DOHH2 (cell line): Measurements from ENCODE around the gene HMG20B.

Experiments
- H3F3A ChIP-seq: fragments of 200-600 bp; sonication (generic), shearing (Covaris generic); 2 replicates; pipeline ENCODE4 v1.6.0; 2016; ENCODE audit warnings: antibody characterized with exemption, mild to moderate bottlenecking; ENCODE audit not compliant: control insufficient read depth, insufficient read depth
- H3K27ac ChIP-seq: fragments of 200-600 bp; sonication (generic); 2 replicates; pipeline ENCODE4 v1.5.1; 2014; ENCODE audit warnings: low read depth, mild to moderate bottlenecking, low read length, moderate library complexity
- H3K27me3 ChIP-seq: fragments of 200-600 bp; sonication (generic); 2 replicates; pipeline ENCODE4 v1.6.1; 2014; ENCODE audit warnings: mild to moderate bottlenecking, low read length, mixed read lengths; ENCODE audit not compliant: control insufficient read depth
- H3K36me3 ChIP-seq: fragments of 200-600 bp; sonication (generic); 2 replicates; pipeline ENCODE4 v1.6.1; 2014; ENCODE audit warnings: mild to moderate bottlenecking, low read length, moderate library complexity, mixed read lengths; ENCODE audit not compliant: control insufficient read depth
- H3K4me1 ChIP-seq: fragments of 200-600 bp; sonication (generic); 2 replicates; pipeline ENCODE4 v1.6.1; 2014; ENCODE audit warnings: mild to moderate bottlenecking, low read length, mixed read lengths; ENCODE audit not compliant: control insufficient read depth
- H3K4me2 ChIP-seq: fragments of 200-600 bp; sonication (generic); 2 replicates; pipeline ENCODE4 v1.6.0; 2014; ENCODE audit warnings: mild to moderate bottlenecking, low read length, moderate library complexity
- H3K4me3 ChIP-seq: fragments of 200-600 bp; sonication (generic); 2 replicates; pipeline ENCODE4 v1.5.1; 2014; ENCODE audit warnings: mild to moderate bottlenecking, low read length, mixed read lengths
- H3K79me2 ChIP-seq: fragments of 200-600 bp; sonication (generic); 2 replicates; pipeline ENCODE4 v1.6.1; 2014; ENCODE audit warnings: mild to moderate bottlenecking, low read length, mixed read lengths; ENCODE audit not compliant: control insufficient read depth
- H3K9me2 ChIP-seq: fragments of 200-600 bp; sonication (generic); replicated peaks from 2 replicates; pipeline ENCODE4 v1.6.1; 2014; ENCODE audit warnings: mild to moderate bottlenecking, low read length, mixed read lengths; ENCODE audit not compliant: control insufficient read depth
- H3K9me3 ChIP-seq: fragments of 200-600 bp; sonication (generic); 2 replicates; pipeline ENCODE4 v1.6.1; 2014; ENCODE audit warnings: antibody characterized with exemption, low read length, mixed read lengths; ENCODE audit not compliant: control insufficient read depth, insufficient read depth
- H4K20me1 ChIP-seq: fragments of 200-600 bp; sonication (generic); 2 replicates; pipeline ENCODE4 v1.6.0; 2014; ENCODE audit warnings: low read depth, mild to moderate bottlenecking, antibody characterized with exemption, low read length, moderate library complexity; ENCODE audit not compliant: control insufficient read depth, insufficient read depth
- EZH2phosphoT487 ChIP-seq: fragments of 200-600 bp; sonication (generic); IDR thresholded peaks from 2 replicates; pipeline ENCODE4 v1.6.1; 2017; ENCODE audit warnings: borderline replicate concordance, mild to moderate bottlenecking, antibody characterized with exemption, low read length, moderate library complexity, mixed read lengths
- TF ChIP-seq, protein P1 (sequence below): fragments of 200-600 bp; sonication (generic); IDR thresholded peaks from one replicate; pipeline ENCODE4 v1.5.1; 2014; ENCODE audit warnings: antibody characterized with exemption, mild to moderate bottlenecking, low read depth, low read length; ENCODE audit not compliant: poor library complexity, severe bottlenecking

HMG20B gene

DNA sequence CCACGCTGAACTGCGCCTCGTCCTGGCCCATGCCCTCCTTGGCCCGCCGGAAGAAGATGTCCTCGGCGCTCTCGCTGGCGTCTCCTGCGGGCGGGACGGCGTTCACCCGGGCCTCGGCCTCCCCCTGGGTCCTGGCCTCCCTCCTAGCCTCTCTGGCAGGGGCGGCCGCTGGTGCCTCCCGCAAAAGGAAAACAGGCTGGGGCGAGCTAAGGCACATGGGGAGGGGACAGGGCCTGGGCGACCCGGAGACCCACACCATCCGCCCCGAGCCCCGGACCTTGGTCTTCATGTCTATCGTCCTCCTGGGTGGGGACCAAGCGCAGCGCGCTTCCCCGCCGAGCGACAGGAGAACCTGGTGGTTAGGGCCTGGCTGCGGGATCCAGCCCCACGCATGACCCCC lies 39.6 kb downstream of the HMG20B start:
- no peak overlapping the region for H3K27ac ChIP-seq
- H3K9me2 ChIP-seq, result no peaks in the 10 kb centered on the region
- H3K9me3 ChIP-seq, result no peaks in the 10 kb centered on the region
- TF ChIP-seq, protein P1, sequence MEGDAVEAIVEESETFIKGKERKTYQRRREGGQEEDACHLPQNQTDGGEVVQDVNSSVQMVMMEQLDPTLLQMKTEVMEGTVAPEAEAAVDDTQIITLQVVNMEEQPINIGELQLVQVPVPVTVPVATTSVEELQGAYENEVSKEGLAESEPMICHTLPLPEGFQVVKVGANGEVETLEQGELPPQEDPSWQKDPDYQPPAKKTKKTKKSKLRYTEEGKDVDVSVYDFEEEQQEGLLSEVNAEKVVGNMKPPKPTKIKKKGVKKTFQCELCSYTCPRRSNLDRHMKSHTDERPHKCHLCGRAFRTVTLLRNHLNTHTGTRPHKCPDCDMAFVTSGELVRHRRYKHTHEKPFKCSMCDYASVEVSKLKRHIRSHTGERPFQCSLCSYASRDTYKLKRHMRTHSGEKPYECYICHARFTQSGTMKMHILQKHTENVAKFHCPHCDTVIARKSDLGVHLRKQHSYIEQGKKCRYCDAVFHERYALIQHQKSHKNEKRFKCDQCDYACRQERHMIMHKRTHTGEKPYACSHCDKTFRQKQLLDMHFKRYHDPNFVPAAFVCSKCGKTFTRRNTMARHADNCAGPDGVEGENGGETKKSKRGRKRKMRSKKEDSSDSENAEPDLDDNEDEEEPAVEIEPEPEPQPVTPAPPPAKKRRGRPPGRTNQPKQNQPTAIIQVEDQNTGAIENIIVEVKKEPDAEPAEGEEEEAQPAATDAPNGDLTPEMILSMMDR, result no peak
- no peak overlapping the region for H3K4me2 ChIP-seq
- peaks cover 17% of the 10 kb centered on the region for H3K36me3 ChIP-seq
- H3F3A ChIP-seq, result no peaks in the 10 kb centered on the region
- no peak overlapping the region for H3K4me3 ChIP-seq
- H4K20me1 ChIP-seq, result no peaks in the 10 kb centered on the region
- no peaks in the 10 kb centered on the region; the same call in 1 of the 2 replicates for H3K27me3 ChIP-seq
- no peaks in the 10 kb centered on the region for H3K79me2 ChIP-seq
- H3K4me1 ChIP-seq, result peaks cover 17% of the 10 kb centered on the region

DNA sequence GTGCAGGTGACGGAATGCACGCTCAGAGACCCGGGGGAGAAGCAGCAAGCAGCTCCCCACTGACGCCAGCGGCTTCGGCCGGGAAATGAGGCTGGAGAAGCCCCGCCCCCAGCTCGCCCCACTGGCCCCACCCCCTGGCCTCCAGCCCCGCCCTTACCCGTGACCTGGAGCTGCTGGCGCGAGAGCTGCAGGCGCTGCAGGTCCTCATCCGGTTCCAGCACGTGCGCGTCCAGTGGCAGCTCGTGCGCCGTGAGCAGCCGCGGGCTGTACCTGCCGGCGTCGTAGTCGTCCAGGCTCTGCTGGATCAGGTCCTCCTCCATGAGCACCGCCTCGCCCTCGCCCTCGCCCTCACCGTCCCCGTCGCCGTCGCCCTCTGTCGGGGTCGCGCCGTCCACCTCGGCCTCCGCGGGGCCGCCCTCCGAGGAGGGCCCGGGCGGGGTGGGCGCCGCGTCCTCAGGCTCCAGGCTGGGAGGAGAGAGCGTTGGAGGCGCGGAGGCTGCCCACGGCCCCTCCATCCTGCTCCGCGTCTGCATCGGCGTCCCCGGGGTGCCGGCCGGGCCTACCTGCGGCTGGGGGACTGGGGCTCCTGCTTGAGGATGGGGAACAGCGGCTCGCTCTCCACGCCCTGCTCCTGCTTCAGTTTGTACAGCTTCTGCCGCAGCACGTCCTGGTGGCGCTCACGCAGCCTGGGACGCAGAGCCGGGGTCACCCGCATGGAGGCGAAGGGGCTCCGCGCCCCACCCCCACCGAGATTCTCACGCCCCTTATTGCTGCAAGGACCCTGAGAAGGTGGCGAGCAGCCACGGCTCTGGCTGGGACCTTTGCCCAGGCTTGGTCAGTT lies 40.4 kb downstream of the HMG20B start:
- Histone ChIP-seq H3K36me3 (peaks cover 18% of the 10 kb centered on the region), H4K20me1 (no peaks in the 10 kb centered on the region)

DNA sequence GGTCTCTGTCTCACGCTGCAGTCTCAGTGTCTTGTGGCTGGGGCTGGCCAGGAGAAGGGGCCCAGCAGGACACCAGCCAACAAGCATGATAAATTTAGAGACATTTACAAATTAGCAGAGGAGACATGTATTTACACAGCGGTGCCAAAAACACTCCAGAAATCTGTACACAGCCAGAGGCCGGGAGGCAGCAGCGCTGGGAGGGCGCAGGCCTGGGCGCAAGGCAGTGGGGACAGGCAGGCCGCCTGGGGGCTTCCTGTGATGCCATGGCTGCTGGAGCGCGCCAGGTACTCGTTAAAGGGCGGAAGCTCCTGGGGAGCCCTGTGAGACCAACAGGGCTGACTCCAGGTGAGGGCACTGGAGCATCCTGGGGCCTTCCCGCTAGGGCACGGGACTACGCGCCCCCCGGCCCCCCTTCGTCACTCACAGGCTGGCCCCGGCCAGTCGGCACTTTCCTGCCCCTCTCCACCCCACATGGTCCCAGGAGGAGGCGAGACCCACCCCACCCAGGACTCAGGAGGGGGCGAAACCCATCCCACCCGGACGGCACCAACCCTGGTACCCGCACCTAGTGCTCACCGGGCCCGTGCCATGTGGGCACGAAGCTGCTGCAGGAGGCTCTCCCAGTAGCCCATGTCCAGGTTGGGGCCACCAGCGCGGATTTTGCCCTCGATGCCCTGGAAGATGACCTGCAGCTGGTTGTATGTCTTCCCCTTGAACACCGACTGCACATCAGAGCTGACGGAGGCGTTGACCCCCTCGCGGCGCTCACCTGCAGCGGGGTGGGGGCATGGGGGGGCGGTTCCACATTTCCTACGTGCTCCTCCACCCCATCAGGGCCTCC lies 41.3 kb downstream of the HMG20B start:
- H3K4me1 ChIP-seq, result peaks cover 18% of the 10 kb centered on the region
- peaks cover 27% of the 10 kb centered on the region for H3K36me3 ChIP-seq
- TF ChIP-seq, protein P1, result no peak
- no peak for TF ChIP-seq EZH2phosphoT487
- no peak overlapping the region for H3K4me2 ChIP-seq
- no peaks in the 10 kb centered on the region for H4K20me1 ChIP-seq
- H3K9me3 ChIP-seq, result no peaks in the 10 kb centered on the region
- H3F3A ChIP-seq, result no peaks in the 10 kb centered on the region
- H3K27ac ChIP-seq, result no peak overlapping the region
- no peaks in the 10 kb centered on the region for H3K79me2 ChIP-seq
- H3K9me2 ChIP-seq, result no peaks in the 10 kb centered on the region
- no peak overlapping the region for H3K4me3 ChIP-seq
- H3K27me3 ChIP-seq, result no peaks in the 10 kb centered on the region

More for the DNA sequence above, 40.4 kb downstream of the HMG20B start:
- no peaks in the 10 kb centered on the region for H3K9me3 ChIP-seq
- H3K9me2 ChIP-seq, result no peaks in the 10 kb centered on the region
- H3F3A ChIP-seq, result no peaks in the 10 kb centered on the region
- no peak overlapping the region for H3K4me2 ChIP-seq
- TF ChIP-seq, protein P1, result no peak
- no peak for TF ChIP-seq EZH2phosphoT487
- no peak overlapping the region for H3K4me3 ChIP-seq
- H3K27me3 ChIP-seq, result no peaks in the 10 kb centered on the region
- no peaks in the 10 kb centered on the region for H3K79me2 ChIP-seq
- peaks cover 21% of the 10 kb centered on the region for H3K4me1 ChIP-seq
- no peak overlapping the region for H3K27ac ChIP-seq
